ENCODE results near the gene DSCAML1.

DNA sequence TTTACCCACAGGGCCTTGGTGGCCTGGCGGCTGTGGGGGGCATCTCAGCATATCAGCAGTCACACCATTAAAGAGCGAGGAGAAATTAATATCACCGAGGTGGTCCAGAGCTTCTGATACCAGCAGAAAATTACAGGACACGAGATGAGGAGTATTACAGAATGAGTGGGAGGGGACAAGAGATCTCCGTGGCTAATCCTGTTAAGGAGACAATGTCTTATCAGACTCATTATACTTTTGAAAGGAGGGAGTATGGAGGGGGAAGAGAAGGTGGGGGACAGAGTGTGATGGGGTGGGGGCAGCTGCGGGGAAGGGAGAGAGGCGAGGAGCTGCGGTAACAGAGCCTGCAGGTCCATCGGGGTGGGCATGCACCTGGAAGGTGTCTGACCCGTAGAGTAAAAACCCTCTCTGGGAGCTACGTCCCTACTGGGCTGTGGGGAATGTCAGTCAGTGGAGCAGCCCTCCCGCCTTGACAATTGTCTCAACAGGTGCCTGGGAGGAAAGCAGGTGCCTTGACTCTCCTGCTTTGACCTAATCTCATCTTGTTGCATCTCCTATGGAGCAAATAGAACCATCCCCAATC, 245.2 kb downstream of the DSCAML1 start:
- TF ChIP-seq, protein P1, sequence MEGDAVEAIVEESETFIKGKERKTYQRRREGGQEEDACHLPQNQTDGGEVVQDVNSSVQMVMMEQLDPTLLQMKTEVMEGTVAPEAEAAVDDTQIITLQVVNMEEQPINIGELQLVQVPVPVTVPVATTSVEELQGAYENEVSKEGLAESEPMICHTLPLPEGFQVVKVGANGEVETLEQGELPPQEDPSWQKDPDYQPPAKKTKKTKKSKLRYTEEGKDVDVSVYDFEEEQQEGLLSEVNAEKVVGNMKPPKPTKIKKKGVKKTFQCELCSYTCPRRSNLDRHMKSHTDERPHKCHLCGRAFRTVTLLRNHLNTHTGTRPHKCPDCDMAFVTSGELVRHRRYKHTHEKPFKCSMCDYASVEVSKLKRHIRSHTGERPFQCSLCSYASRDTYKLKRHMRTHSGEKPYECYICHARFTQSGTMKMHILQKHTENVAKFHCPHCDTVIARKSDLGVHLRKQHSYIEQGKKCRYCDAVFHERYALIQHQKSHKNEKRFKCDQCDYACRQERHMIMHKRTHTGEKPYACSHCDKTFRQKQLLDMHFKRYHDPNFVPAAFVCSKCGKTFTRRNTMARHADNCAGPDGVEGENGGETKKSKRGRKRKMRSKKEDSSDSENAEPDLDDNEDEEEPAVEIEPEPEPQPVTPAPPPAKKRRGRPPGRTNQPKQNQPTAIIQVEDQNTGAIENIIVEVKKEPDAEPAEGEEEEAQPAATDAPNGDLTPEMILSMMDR (conservative IDR thresholded peaks at IDR 0.05; ENCODE audit: low read length) = no peak
- TF ChIP-seq EZH2phosphoT487 (IDR thresholded peaks at IDR 0.05; ENCODE audit: borderline replicate concordance, low read depth, low read length) = no peak

Measured in OCI-LY7 (cell line).